Upper lobe of right lung (tissue), 1 donor: ENCODE measurements around the gene AAR2. TPM values are rescaled to one million over a fixed set of nuclear protein-coding genes. Genes with fewer than 3 reads are reported as not detected.

Source experiments
- ATAC-seq: fragments of 200-7000 bp; cut with Tn5 transposase; one replicate; pipeline ENCODE4 v1.9.1; 2020; ENCODE audit warnings: mild to moderate bottlenecking, moderate library complexity
- DNase-seq: peaks from one replicate; pipeline ENCODE4 v3.0.0-alpha.2; 2020
- H3K27ac ChIP-seq: fragments of 200-600 bp; one replicate; pipeline ENCODE4 v1.8.0; 2022
- H3K27me3 ChIP-seq: fragments of 200-600 bp; one replicate; pipeline ENCODE4 v1.8.0; 2022; ENCODE audit warnings: mild to moderate bottlenecking
- H3K36me3 ChIP-seq: fragments of 200-600 bp; one replicate; pipeline ENCODE4 v1.8.0; 2022
- H3K4me1 ChIP-seq: fragments of 200-600 bp; one replicate; pipeline ENCODE4 v1.8.0; 2022
- H3K4me3 ChIP-seq: fragments of 200-600 bp; one replicate; pipeline ENCODE4 v1.8.0; 2022; ENCODE audit warnings: mild to moderate bottlenecking
- H3K9me3 ChIP-seq: fragments of 200-600 bp; one replicate; pipeline ENCODE4 v1.8.0; 2022
- CTCF ChIP-seq: fragments of 200-600 bp; IDR thresholded peaks from one replicate; pipeline ENCODE4 v1.8.0; 2022; ENCODE audit warnings: antibody characterized with exemption
- intact Hi-C: fragments of 100-400 bp; cut with DNase I; formaldehyde crosslinking; loops from one replicate; pipeline ENCODE4 v1.11.0; 2022
- total RNA-seq: library from RNA; stranded (reverse); fragmentation: NEBNext Ultra II Directional; extraction: Animal tissue kit (Norgen Biotek cat#: 25700); gene quantifications from one replicate; pipeline ENCODE4 v1.2.1, GENCODE V29; 2021
- donor health status: DM: no; HTN: yes; CAD: no; lungs with severe emphysema.

Gene AAR2
- total RNA-seq, 1 donor from 2014 or later, result 24.4 TPM

- no peak for TF ChIP-seq CTCF
- no peak overlapping the region for H3K27ac ChIP-seq
- H3K4me3 ChIP-seq, result no peak overlapping the region
- no peaks in the 10 kb centered on the region for H3K4me1 ChIP-seq
- intact Hi-C loops, result no loop called here
- H3K9me3 ChIP-seq, result no peaks in the 10 kb centered on the region
- H3K36me3 ChIP-seq, result no peaks in the 10 kb centered on the region
- no peak for ATAC-seq
- DNase-seq, result no peak
- no peaks in the 10 kb centered on the region for H3K27me3 ChIP-seq
Observed at GRCh38 chr20:36268440-36269342, 32.4 kb downstream of the AAR2 start.

GRCh38 chr20:36269507-36269906 is 33.2 kb downstream of the AAR2 start:
- Histone ChIP-seq H3K4me1 (no peaks in the 10 kb centered on the region), H3K4me3 (no peak overlapping the region), H3K27me3 (no peaks in the 10 kb centered on the region), H3K27ac (no peak overlapping the region), H3K36me3 (no peaks in the 10 kb centered on the region), H3K9me3 (no peaks in the 10 kb centered on the region)
- intact Hi-C loops, result no loop called here
- no peak for TF ChIP-seq CTCF
- no peak for ATAC-seq
- no peak for DNase-seq

- no peaks in the 10 kb centered on the region for H3K36me3 ChIP-seq
- no peaks in the 10 kb centered on the region for H3K9me3 ChIP-seq
- no peaks in the 10 kb centered on the region for H3K4me1 ChIP-seq
- H3K27ac ChIP-seq, result no peak overlapping the region
- DNase-seq (no peak), ATAC-seq (no peak)
- no peak for TF ChIP-seq CTCF
- no peaks in the 10 kb centered on the region for H3K27me3 ChIP-seq
- intact Hi-C loops, result no loop called here
- H3K4me3 ChIP-seq, result no peak overlapping the region
Observed at GRCh38 chr20:36270744-36271638, 34.7 kb downstream of the AAR2 start.

GRCh38 chr20:36271639-36272546 is 35.6 kb downstream of the AAR2 start:
- intact Hi-C loops, result no loop called here
- no peak for TF ChIP-seq CTCF
- ATAC-seq (no peak), DNase-seq (no peak)
- H3K4me3 ChIP-seq, result no peak overlapping the region
- no peaks in the 10 kb centered on the region for H3K4me1 ChIP-seq
- H3K27ac ChIP-seq, result no peak overlapping the region
- no peaks in the 10 kb centered on the region for H3K9me3 ChIP-seq
- no peaks in the 10 kb centered on the region for H3K36me3 ChIP-seq
- no peaks in the 10 kb centered on the region for H3K27me3 ChIP-seq

DNA sequence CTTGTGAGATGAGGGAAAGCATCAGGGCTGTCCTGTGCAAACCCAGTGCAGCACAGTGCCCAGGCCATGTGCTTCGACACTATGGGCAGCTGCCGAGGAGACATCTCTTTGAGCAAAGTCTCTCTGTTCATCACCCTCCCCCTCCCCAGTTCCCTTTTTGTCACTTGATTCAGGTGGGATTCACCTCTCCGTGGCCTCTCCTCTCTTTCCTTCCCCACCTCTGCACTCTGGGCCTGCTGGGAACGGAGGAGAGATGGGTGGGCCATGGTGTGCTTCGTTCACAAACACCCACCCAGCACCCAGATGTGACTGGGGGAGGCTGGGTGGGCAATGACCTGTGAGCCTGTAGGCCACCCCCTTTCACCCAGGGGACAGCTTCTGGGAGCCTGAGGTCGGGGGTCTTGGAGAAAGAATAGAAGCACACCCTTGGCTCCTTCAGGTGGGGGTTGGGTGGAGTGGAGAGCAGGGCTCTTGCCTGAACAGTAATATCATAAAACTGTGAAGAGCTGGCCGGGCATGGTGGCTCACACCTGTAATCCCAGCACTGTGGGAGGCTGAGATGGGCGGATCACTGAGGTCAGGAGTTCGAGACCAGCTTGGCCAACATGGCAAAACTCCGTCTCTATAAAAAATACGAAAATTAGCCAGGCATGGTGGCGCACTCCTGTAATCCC is 36.4 kb downstream of the AAR2 start:
- Histone ChIP-seq H3K27ac (no peak overlapping the region), H3K36me3 (no peaks in the 10 kb centered on the region), H3K4me3 (no peak overlapping the region), H3K27me3 (no peaks in the 10 kb centered on the region), H3K4me1 (no peaks in the 10 kb centered on the region), H3K9me3 (no peaks in the 10 kb centered on the region)
- ATAC-seq (no peak), DNase-seq (no peak)
- TF ChIP-seq CTCF, result no peak
- intact Hi-C loops, result no loop called here
